Measurements from ENCODE around the gene POU4F2. TPM values are rescaled to one million over a fixed set of nuclear protein-coding genes. Genes with fewer than 3 reads are reported as not detected.
"Not testable (repeated sequence)": the region's sequence is repeated elsewhere in the genome, so short reads cannot be mapped to it uniquely, and the experiment has no call there.

Gene POU4F2
- total and polyA plus RNA-seq, 8 donors: not detected

- FAIRE-seq (no peak), DNase-seq (no peak), ATAC-seq (no peak)
- Histone ChIP-seq H3K9me3 (no peaks in the 10 kb centered on the region), H3K27ac (no peak overlapping the region), H3K36me3 (no peaks in the 10 kb centered on the region), H3K4me1 (peaks cover 0 to 3% (median 0%) of the 10 kb centered on the region in 3 donors), H3K27me3 (peaks cover 0 to 39% (median 0%) of the 10 kb centered on the region in 4 donors), H3K4me3 (no peak overlapping the region)
- TF ChIP-seq CTCF (IDR thresholded peaks at IDR 0.05): no peak
- 0 to 2% methylated on average over 4 of the region's 4 CpGs for WGBS, 2 donors
- intact Hi-C loops (cut with DNase I): no loop called here
Measured at GRCh38 chr4:146650034-146650433, 11.3 kb downstream of the POU4F2 start.

GRCh38 chr4:146654687-146655520, 16.2 kb downstream of the POU4F2 start:
- peaks cover 0 to 27% (median 0%) of the 10 kb centered on the region in 4 donors for H3K27me3 ChIP-seq
- H3K27ac ChIP-seq: no peak overlapping the region
- ATAC-seq (peak in 3 of 4 donors; percentile 56 to 65 (median 63)), DNase-seq (peak in 2 of 6 donors; percentile 61 to 65), FAIRE-seq (no peak)
- WGBS, 2 donors: 1 to 2% methylated on average over 48 to 72 of the region's 72 CpGs
- peak overlapping the region; percentile 5 to 48 (median 20) for H3K4me3 ChIP-seq
- H3K4me1 ChIP-seq: peaks cover 0 to 3% (median 0%) of the 10 kb centered on the region in 3 donors
- no peaks in the 10 kb centered on the region for H3K9me3 ChIP-seq
- H3K36me3 ChIP-seq: no peaks in the 10 kb centered on the region
- intact Hi-C loops (cut with DNase I): no loop called here
- no peak for TF ChIP-seq CTCF (IDR thresholded peaks at IDR 0.05)

GRCh38 chr4:146655521-146655856, 16.8 kb downstream of the POU4F2 start:
- no peak for TF ChIP-seq CTCF (IDR thresholded peaks at IDR 0.05)
- ATAC-seq (no peak), DNase-seq (no peak), FAIRE-seq (no peak)
- H3K4me3 ChIP-seq: peak overlapping the region in 2 of 4 donors; percentile 33 to 48
- H3K27ac ChIP-seq: no peak overlapping the region
- H3K36me3 ChIP-seq: no peaks in the 10 kb centered on the region
- H3K9me3 ChIP-seq: no peaks in the 10 kb centered on the region
- intact Hi-C loops (cut with DNase I): no loop called here
- peaks cover 0 to 3% (median 0%) of the 10 kb centered on the region in 3 donors for H3K4me1 ChIP-seq
- peaks cover 0 to 27% (median 0%) of the 10 kb centered on the region in 4 donors for H3K27me3 ChIP-seq
- WGBS, 2 donors: 8 to 11% methylated on average over 9 of the region's 9 CpGs

- Histone ChIP-seq H3K36me3 (no peaks in the 10 kb centered on the region), H3K27ac (no peak overlapping the region), H3K27me3 (peaks cover 0 to 5% (median 0%) of the 10 kb centered on the region in 4 donors), H3K4me1 (no peaks in the 10 kb centered on the region), H3K9me3 (no peaks in the 10 kb centered on the region), H3K4me3 (no peak overlapping the region)
- FAIRE-seq: no peak
- no peak for ATAC-seq
- 44% methylated on average over 4 of the region's 4 CpGs for WGBS, 2 donors
- DNase-seq: no peak
- intact Hi-C loops (cut with DNase I): no loop called here
- TF ChIP-seq CTCF (IDR thresholded peaks at IDR 0.05): no peak
Measured at GRCh38 chr4:146661367-146661766, 22.7 kb downstream of the POU4F2 start.

- ATAC-seq; DNase-seq; H3K4me1 ChIP-seq; H3K27me3 ChIP-seq; H3K9me3 ChIP-seq; FAIRE-seq; H3K36me3 ChIP-seq; H3K4me3 ChIP-seq; intact Hi-C loops (cut with DNase I); H3K27ac ChIP-seq: not testable (repeated sequence)
- WGBS, 2 donors: 38 to 43% methylated on average over 4 to 6 of the region's 6 CpGs
Measured at GRCh38 chr4:146663968-146664311, 25.2 kb downstream of the POU4F2 start.

Data from pancreas (tissue), 10 donors.